Endothelial cell of umbilical vein (primary cell): ENCODE results near the gene PFN4. TPM values are rescaled to one million over a fixed set of nuclear protein-coding genes. Genes with fewer than 3 reads are reported as not detected.

ENCODE experiments used
- BruUV-seq: library from RNA; stranded (reverse); fragments of 400-500 nt; replicated peaks from 2 replicates; lab custom pipeline; 2021; lab: Mats Ljungman, UMichigan
- CTCF ChIA-PET: fragments of 300-600, 350-600 bp; sonication (Branson Sonifier 250); formaldehyde crosslinking; loops from one replicate; lab custom pipeline; 2021; ENCODE audit warnings: antibody characterized with exemption, inconsistent platforms; lab: Charles Lee
- POLR2A ChIA-PET: fragments of 300-600, 350-600 bp; sonication (Branson Sonifier 250); formaldehyde crosslinking; loops from one replicate; lab custom pipeline; 2021; ENCODE audit warnings: antibody characterized with exemption, inconsistent platforms; lab: Charles Lee
- DNase-seq: peaks from one replicate; pipeline ENCODE4 v3.0.0-alpha.2; 2011; ENCODE audit warnings: low read depth, low spot score
- FAIRE-seq: peaks from 2 replicates; lab custom pipeline; 2011; peaks lifted over from hg19 to GRCh38; lab: Jason Lieb, UNC
- H2AFZ ChIP-seq: 2 replicates; pipeline ENCODE4 v1.6.0; 2012; ENCODE audit warnings: low read depth, low read length, control low read depth, inconsistent platforms
- H3K27ac ChIP-seq: 2 replicates; pipeline ENCODE4 v1.5.1; 2011; ENCODE audit warnings: low read depth, mild to moderate bottlenecking, control low read depth, low read length, moderate library complexity; ENCODE audit not compliant: insufficient read depth
- H3K27me3 ChIP-seq, 2 experiments: 2 replicates each; pipeline versions ENCODE4 v1.6.0 to v1.6.1; 2011; ENCODE audit warnings: low read length in 2 of 2, mixed read lengths in 1 of 2; ENCODE audit not compliant: control insufficient read depth in 2 of 2, insufficient read depth in 2 of 2
- H3K36me3 ChIP-seq, 2 experiments: 2 replicates in 1 of 2; 3 replicates in 1 of 2; pipeline ENCODE4 v1.5.1; 2011; ENCODE audit warnings: low read length in 2 of 2, mild to moderate bottlenecking in 1 of 2, moderate library complexity in 1 of 2; ENCODE audit not compliant: control insufficient read depth in 2 of 2, insufficient read depth in 2 of 2; ENCODE audit errors: extremely low read depth in 1 of 2
- H3K4me1 ChIP-seq: 3 replicates; pipeline ENCODE4 v1.5.1; 2011; ENCODE audit warnings: mild to moderate bottlenecking, low read length; ENCODE audit not compliant: control insufficient read depth, insufficient read depth; ENCODE audit errors: extremely low read depth
- H3K4me2 ChIP-seq: 2 replicates; pipeline ENCODE4 v1.6.1; 2011; ENCODE audit warnings: low read length, control low read depth, mixed read lengths; ENCODE audit not compliant: insufficient read depth
- H3K4me3 ChIP-seq, 3 experiments: fragments of 200-600 bp in 1 of 3; sonication (generic), shearing (Covaris generic) in 1 of 3; replicated peaks in 1 of 3; 2 replicates each; pipeline ENCODE4 v1.5.1; 2011 to 2016; ENCODE audit warnings: control low read depth in 3 of 3, low read length in 3 of 3, mild to moderate bottlenecking in 2 of 3, inconsistent platforms in 1 of 3, low read depth in 1 of 3, moderate library complexity in 1 of 3; ENCODE audit not compliant: insufficient read depth in 1 of 3
- H3K79me2 ChIP-seq: 2 replicates; pipeline ENCODE4 v1.6.0; 2012; ENCODE audit warnings: low read length, inconsistent platforms; ENCODE audit not compliant: control insufficient read depth, insufficient read depth
- H3K9ac ChIP-seq: replicated peaks from 2 replicates; pipeline ENCODE3; 2011; ENCODE audit warnings: low read length, control low read depth; ENCODE audit not compliant: insufficient read depth; ENCODE audit errors: extremely low read depth
- H3K9me1 ChIP-seq: replicated peaks from 3 replicates; pipeline ENCODE4 v1.6.0; 2011; ENCODE audit warnings: mild to moderate bottlenecking, low read length; ENCODE audit not compliant: control insufficient read depth, insufficient read depth; ENCODE audit errors: extremely low read depth
- H3K9me3 ChIP-seq: replicated peaks from 2 replicates; pipeline ENCODE4 v1.5.1; 2012; ENCODE audit warnings: low read length, inconsistent platforms; ENCODE audit not compliant: control insufficient read depth, insufficient read depth
- H4K20me1 ChIP-seq: replicated peaks from 2 replicates; pipeline ENCODE3; 2011; ENCODE audit warnings: mild to moderate bottlenecking, low read length; ENCODE audit not compliant: control insufficient read depth, insufficient read depth; ENCODE audit errors: extremely low read depth
- EZH2 ChIP-seq: IDR thresholded peaks from 2 replicates; pipeline ENCODE4 v1.6.1; 2012; ENCODE audit warnings: borderline replicate concordance, low read depth, mild to moderate bottlenecking, moderate library complexity, low read length, inconsistent platforms; ENCODE audit not compliant: severe bottlenecking
- FOS ChIP-seq: IDR thresholded peaks from 2 replicates; pipeline ENCODE4 v1.6.1; 2011; ENCODE audit warnings: mild to moderate bottlenecking, low read length, moderate library complexity, borderline replicate concordance; ENCODE audit not compliant: insufficient read depth
- GATA2 ChIP-seq: IDR thresholded peaks from 2 replicates; pipeline ENCODE4 v1.7.0; 2011; ENCODE audit warnings: low read depth, mild to moderate bottlenecking, moderate library complexity, mixed read lengths, low read length; ENCODE audit not compliant: insufficient read length, insufficient read depth
- JUN ChIP-seq: IDR thresholded peaks from 2 replicates; pipeline ENCODE4 v1.6.1; 2011; ENCODE audit warnings: borderline replicate concordance, low read depth; ENCODE audit not compliant: insufficient read length, insufficient read depth
- MAX ChIP-seq: IDR thresholded peaks from 2 replicates; pipeline ENCODE4 v1.6.1; 2011; ENCODE audit not compliant: insufficient read depth, insufficient read length
- MYC ChIP-seq: IDR thresholded peaks from one replicate; pipeline ENCODE4 v1.6.1; 2011; ENCODE audit warnings: mild to moderate bottlenecking, low read depth, low read length
- POLR2A ChIP-seq: IDR thresholded peaks from 2 replicates; pipeline ENCODE4 v1.6.1; 2012; ENCODE audit warnings: low read depth, mild to moderate bottlenecking, control low read depth, low read length
- POLR2AphosphoS5 ChIP-seq: IDR thresholded peaks from 2 replicates; pipeline ENCODE4 v1.6.1; 2012; ENCODE audit warnings: low read depth, mild to moderate bottlenecking, control low read depth, low read length, moderate library complexity; ENCODE audit not compliant: insufficient read depth
- dilution Hi-C: fragments of 300-500 bp; cut with MboI; formaldehyde crosslinking; loops from one replicate; pipeline ENCODE4 v1.15.0; 2019; ENCODE audit warnings: low sequenced_read_pairs; ENCODE audit not compliant: extremely low pct_ligation_motif_present
- intact Hi-C: fragments of 100-400 bp; cut with micrococcal nuclease; formaldehyde crosslinking; loops from one replicate; pipeline ENCODE4 v1.10.0; 2022
- polyA plus RNA-seq, 4 experiments: library from polyadenylated mRNA; depleted of rRNA in 3 of 4; stranded (reverse) in 3 of 4; unstranded in 1 of 4; fragments of >200 nt; gene quantifications; 2 replicates each; pipeline versions ENCODE4 v1.2.1 to v1.2.3, GENCODE V29; 2011 to 2012; ENCODE audit warnings: missing spikeins in 1 of 4
- total RNA-seq: library from RNA; stranded (reverse); gene quantifications from 2 replicates; pipeline ENCODE4 v1.2.3, GENCODE V29; 2021
- TF ChIP-seq, protein P1 (sequence below), 2 donors: IDR thresholded peaks; 1 replicate in 1 of 2; 2 replicates in 1 of 2; pipeline ENCODE4 v1.5.1; 2011; ENCODE audit warnings: low read length in 2 of 2, mild to moderate bottlenecking in 2 of 2, moderate library complexity in 2 of 2, control low read depth in 1 of 2, inconsistent platforms in 1 of 2, low read depth in 1 of 2; ENCODE audit not compliant: insufficient read depth in 1 of 2; ENCODE audit errors: extremely low read depth in 1 of 2

PFN4 gene
- total and polyA plus RNA-seq, 2 donors (not counting 3 experiments of a cell fraction or from before 2014, with no cell fraction given) = 0.23 to 0.93 TPM

GRCh38 chr2:24086241-24086640 is 36.9 kb downstream of the PFN4 start:
- CTCF ChIA-PET = interaction anchor here (0.7 to 2.3 kb wide), 2 partner anchors 10 to 19 kb away, joined by 4 to 15 read pairs; partner anchors contain the start of gene SF3B6
- dilution Hi-C loops (no loop called here), intact Hi-C loops (no loop called here)
- peaks cover 6% of the 10 kb centered on the region for H3K79me2 ChIP-seq
- TF ChIP-seq FOS = no peak
- TF ChIP-seq JUN = no peak
- TF ChIP-seq MYC = no peak
- no peak for TF ChIP-seq EZH2
- no peak for TF ChIP-seq POLR2AphosphoS5
- no peak for TF ChIP-seq MAX
- TF ChIP-seq, protein P1, sequence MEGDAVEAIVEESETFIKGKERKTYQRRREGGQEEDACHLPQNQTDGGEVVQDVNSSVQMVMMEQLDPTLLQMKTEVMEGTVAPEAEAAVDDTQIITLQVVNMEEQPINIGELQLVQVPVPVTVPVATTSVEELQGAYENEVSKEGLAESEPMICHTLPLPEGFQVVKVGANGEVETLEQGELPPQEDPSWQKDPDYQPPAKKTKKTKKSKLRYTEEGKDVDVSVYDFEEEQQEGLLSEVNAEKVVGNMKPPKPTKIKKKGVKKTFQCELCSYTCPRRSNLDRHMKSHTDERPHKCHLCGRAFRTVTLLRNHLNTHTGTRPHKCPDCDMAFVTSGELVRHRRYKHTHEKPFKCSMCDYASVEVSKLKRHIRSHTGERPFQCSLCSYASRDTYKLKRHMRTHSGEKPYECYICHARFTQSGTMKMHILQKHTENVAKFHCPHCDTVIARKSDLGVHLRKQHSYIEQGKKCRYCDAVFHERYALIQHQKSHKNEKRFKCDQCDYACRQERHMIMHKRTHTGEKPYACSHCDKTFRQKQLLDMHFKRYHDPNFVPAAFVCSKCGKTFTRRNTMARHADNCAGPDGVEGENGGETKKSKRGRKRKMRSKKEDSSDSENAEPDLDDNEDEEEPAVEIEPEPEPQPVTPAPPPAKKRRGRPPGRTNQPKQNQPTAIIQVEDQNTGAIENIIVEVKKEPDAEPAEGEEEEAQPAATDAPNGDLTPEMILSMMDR (IDR thresholded peaks at IDR 0.05; ENCODE audit: extremely low read depth in 1 of 2, insufficient read depth in 1 of 2, low read depth in 1 of 2, low read length in 2 of 2) = no peak
- no peak for TF ChIP-seq POLR2A
- TF ChIP-seq GATA2 = no peak
- no peaks in the 10 kb centered on the region for H3K27me3 ChIP-seq
- H3K4me1 ChIP-seq = peaks cover 16% of the 10 kb centered on the region
- POLR2A ChIA-PET = no interaction called here
- H3K4me2 ChIP-seq = no peak overlapping the region
- no peak overlapping the region for H2AFZ ChIP-seq
- DNase-seq (no peak), FAIRE-seq (no peak)
- BruUV-seq = no TSS peak
- no peak overlapping the region for H3K27ac ChIP-seq
- no peak overlapping the region for H3K4me3 ChIP-seq
- no peak overlapping the region for H3K9ac ChIP-seq
- no peaks in the 10 kb centered on the region for H3K9me1 ChIP-seq
- no peaks in the 10 kb centered on the region for H4K20me1 ChIP-seq
- H3K9me3 ChIP-seq = no peaks in the 10 kb centered on the region
- peaks cover 2 to 6% of the 10 kb centered on the region in 2 experiments for H3K36me3 ChIP-seq
